Adipocyte (in vitro differentiated cells): ENCODE results near the gene HSD17B7.
"Not testable (repeated sequence)": the region's sequence is repeated elsewhere in the genome, so short reads cannot be mapped to it uniquely, and the experiment has no call there.

Experiments
- DNase-seq: peaks from one replicate; pipeline ENCODE4 v3.0.0-alpha.2; 2015; ENCODE audit warnings: low read depth
- H3K27me3 ChIP-seq: replicated peaks from 2 replicates; pipeline ENCODE4 v1.7.0; 2013; ENCODE audit warnings: mild to moderate bottlenecking, low read length, moderate library complexity; ENCODE audit not compliant: control insufficient read depth, insufficient read depth
- H3K36me3 ChIP-seq: 2 replicates; pipeline ENCODE4 v1.7.0; 2013; ENCODE audit warnings: low read length, mild to moderate bottlenecking, moderate library complexity; ENCODE audit not compliant: control insufficient read depth, insufficient read depth, severe bottlenecking
- H3K4me1 ChIP-seq: 2 replicates; pipeline ENCODE4 v1.7.0; 2013; ENCODE audit warnings: mild to moderate bottlenecking, low read length, moderate library complexity; ENCODE audit not compliant: control insufficient read depth, insufficient read depth
- H3K4me3 ChIP-seq: 2 replicates; pipeline ENCODE4 v1.7.0; 2013; ENCODE audit warnings: mild to moderate bottlenecking, low read length, moderate library complexity
- H3K9ac ChIP-seq: 2 replicates; pipeline ENCODE4 v1.7.0; 2013; ENCODE audit warnings: mild to moderate bottlenecking, low read length, moderate library complexity
- H3K9me3 ChIP-seq: 2 replicates; pipeline ENCODE4 v1.7.0; 2013; ENCODE audit warnings: mild to moderate bottlenecking, low read length, moderate library complexity; ENCODE audit not compliant: control insufficient read depth

HSD17B7 gene

GRCh38 chr1:162818136-162818535, 27.6 kb downstream of the HSD17B7 start:
- not testable (repeated sequence) for DNase-seq, H3K36me3 ChIP-seq, H3K27me3 ChIP-seq, H3K4me1 ChIP-seq, H3K9me3 ChIP-seq, H3K9ac ChIP-seq, H3K4me3 ChIP-seq

- not testable (repeated sequence) for DNase-seq, H3K4me3 ChIP-seq, H3K36me3 ChIP-seq, H3K9me3 ChIP-seq, H3K4me1 ChIP-seq, H3K27me3 ChIP-seq, H3K9ac ChIP-seq
Measured at GRCh38 chr1:162818666-162819065, 28.2 kb downstream of the HSD17B7 start.

- Histone ChIP-seq H3K4me1 (peaks cover 10% of the 10 kb centered on the region), H3K9ac (peak overlapping the region; percentile 0), H3K9me3 (no peaks in the 10 kb centered on the region), H3K36me3 (no peaks in the 10 kb centered on the region), H3K27me3 (no peaks in the 10 kb centered on the region), H3K4me3 (peak overlapping the region; percentile 79)
- peak; percentile 44 for DNase-seq
Measured at GRCh38 chr1:162822391-162823200, 32.1 kb downstream of the HSD17B7 start.

- Histone ChIP-seq H3K4me1 (peaks cover 10% of the 10 kb centered on the region), H3K36me3 (no peaks in the 10 kb centered on the region), H3K9ac (no peak overlapping the region), H3K4me3 (no peak overlapping the region), H3K9me3 (no peaks in the 10 kb centered on the region), H3K27me3 (no peaks in the 10 kb centered on the region)
- DNase-seq: no peak
Measured at GRCh38 chr1:162823231-162823630, 32.7 kb downstream of the HSD17B7 start.

GRCh38 chr1:162823771-162824525, 33.4 kb downstream of the HSD17B7 start:
- Histone ChIP-seq H3K4me3 (no peak overlapping the region), H3K9me3 (no peaks in the 10 kb centered on the region), H3K9ac (no peak overlapping the region), H3K36me3 (no peaks in the 10 kb centered on the region), H3K4me1 (peaks cover 10% of the 10 kb centered on the region), H3K27me3 (no peaks in the 10 kb centered on the region)
- DNase-seq: no peak

GRCh38 chr1:162829268-162829667, 38.8 kb downstream of the HSD17B7 start:
- no peaks in the 10 kb centered on the region for H3K4me1 ChIP-seq
- no peak overlapping the region for H3K9ac ChIP-seq
- no peaks in the 10 kb centered on the region for H3K27me3 ChIP-seq
- H3K4me3 ChIP-seq: no peak overlapping the region
- no peak for DNase-seq
- no peaks in the 10 kb centered on the region for H3K9me3 ChIP-seq
- no peaks in the 10 kb centered on the region for H3K36me3 ChIP-seq

- Histone ChIP-seq H3K36me3 (no peaks in the 10 kb centered on the region), H3K9me3 (no peaks in the 10 kb centered on the region), H3K9ac (no peak overlapping the region), H3K4me1 (no peaks in the 10 kb centered on the region), H3K4me3 (no peak overlapping the region), H3K27me3 (peaks cover 4% of the 10 kb centered on the region)
- no peak for DNase-seq
Measured at GRCh38 chr1:162832470-162832869, 42.0 kb downstream of the HSD17B7 start.

GRCh38 chr1:162835157-162835899, 44.8 kb downstream of the HSD17B7 start:
- no peak overlapping the region for H3K9ac ChIP-seq
- H3K4me1 ChIP-seq: no peaks in the 10 kb centered on the region
- H3K36me3 ChIP-seq: no peaks in the 10 kb centered on the region
- peaks cover 14% of the 10 kb centered on the region for H3K9me3 ChIP-seq
- no peak overlapping the region for H3K4me3 ChIP-seq
- peaks cover 4% of the 10 kb centered on the region for H3K27me3 ChIP-seq
- DNase-seq: no peak

- H3K4me1 ChIP-seq: no peaks in the 10 kb centered on the region
- H3K9me3 ChIP-seq: peaks cover 14% of the 10 kb centered on the region
- H3K9ac ChIP-seq: no peak overlapping the region
- peaks cover 4% of the 10 kb centered on the region for H3K27me3 ChIP-seq
- DNase-seq: no peak
- no peak overlapping the region for H3K4me3 ChIP-seq
- no peaks in the 10 kb centered on the region for H3K36me3 ChIP-seq
Measured at GRCh38 chr1:162838863-162839262, 48.4 kb downstream of the HSD17B7 start.

- Histone ChIP-seq H3K27me3 (peaks cover 4% of the 10 kb centered on the region), H3K9me3 (peaks cover 14% of the 10 kb centered on the region), H3K4me1 (no peaks in the 10 kb centered on the region), H3K4me3 (no peak overlapping the region), H3K36me3 (no peaks in the 10 kb centered on the region), H3K9ac (no peak overlapping the region)
- no peak for DNase-seq
Measured at GRCh38 chr1:162840250-162840839, 49.8 kb downstream of the HSD17B7 start.

GRCh38 chr1:162844153-162844552, 53.7 kb downstream of the HSD17B7 start:
- Histone ChIP-seq H3K9me3 (peaks cover 3% of the 10 kb centered on the region), H3K27me3 (no peaks in the 10 kb centered on the region), H3K4me1 (no peaks in the 10 kb centered on the region), H3K36me3 (no peaks in the 10 kb centered on the region), H3K4me3 (no peak overlapping the region), H3K9ac (no peak overlapping the region)
- DNase-seq: no peak
